CD14-positive monocyte (primary cell): ENCODE measurements around the gene PRPF18. TPM values are rescaled to one million over a fixed set of nuclear protein-coding genes. Genes with fewer than 3 reads are reported as not detected.
A peak's percentile ranks its signal among the peaks of the same experiment; 100 is the strongest.

Experiments
- DNase-seq, 3 donors: peaks; one replicate each; pipeline ENCODE4 v3.0.0-alpha.2; 2011 to 2022
- H2AFZ ChIP-seq: 2 replicates; pipeline ENCODE4 v1.6.0; 2012; ENCODE audit warnings: mild to moderate bottlenecking, low read depth, low read length, inconsistent platforms; ENCODE audit not compliant: insufficient read depth, poor library complexity, severe bottlenecking
- H3K27ac ChIP-seq, 2 donors: 1 replicate in 1 of 2; 2 replicates in 1 of 2; pipeline ENCODE4 v1.5.1; 2012 to 2013; ENCODE audit warnings: low read length in 2 of 2, control low read depth in 1 of 2, inconsistent platforms in 1 of 2, low read depth in 1 of 2, mild to moderate bottlenecking in 1 of 2
- H3K27me3 ChIP-seq, 2 donors: one replicate each; pipeline versions ENCODE4 v1.6.0 to v1.6.1; 2011 to 2013; ENCODE audit warnings: low read length in 2 of 2; ENCODE audit not compliant: control insufficient read depth in 2 of 2, insufficient read depth in 2 of 2
- H3K36me3 ChIP-seq, 2 donors: replicated peaks in 1 of 2; 1 replicate in 1 of 2; 2 replicates in 1 of 2; pipeline versions ENCODE4 v1.5.1 to v1.6.1; 2012 to 2013; ENCODE audit warnings: low read length in 2 of 2, control low read depth in 1 of 2, inconsistent platforms in 1 of 2, mild to moderate bottlenecking in 1 of 2; ENCODE audit not compliant: insufficient read depth in 2 of 2, control insufficient read depth in 1 of 2
- H3K4me1 ChIP-seq, 2 donors: 1 replicate in 1 of 2; 2 replicates in 1 of 2; pipeline versions ENCODE4 v1.5.1 to v1.6.1; 2012 to 2013; ENCODE audit warnings: low read length in 2 of 2, control low read depth in 1 of 2, inconsistent platforms in 1 of 2, mild to moderate bottlenecking in 1 of 2, moderate library complexity in 1 of 2; ENCODE audit not compliant: insufficient read depth in 2 of 2, control insufficient read depth in 1 of 2
- H3K4me2 ChIP-seq: replicated peaks from 2 replicates; pipeline ENCODE3; 2012; ENCODE audit warnings: low read length, moderate library complexity, mild to moderate bottlenecking; ENCODE audit not compliant: poor library complexity, severe bottlenecking; ENCODE audit errors: extremely low read depth
- H3K4me3 ChIP-seq, 3 experiments: fragments of 200-600 bp in 1 of 3; sonication (generic) in 1 of 3; replicated peaks in 1 of 3; 1 replicate in 2 of 3; 2 replicates in 1 of 3; pipeline ENCODE4 v1.5.1; 2011 to 2013; ENCODE audit warnings: low read length in 3 of 3, mild to moderate bottlenecking in 3 of 3, control low read depth in 2 of 3, low read depth in 2 of 3, inconsistent platforms in 1 of 3, moderate library complexity in 1 of 3
- H3K79me2 ChIP-seq: 2 replicates; pipeline ENCODE4 v1.6.0; 2012; ENCODE audit warnings: mild to moderate bottlenecking, control low read depth, inconsistent platforms, low read length, moderate library complexity; ENCODE audit not compliant: insufficient read depth
- H3K9ac ChIP-seq: 2 replicates; pipeline ENCODE4 v1.6.0; 2017; ENCODE audit warnings: low read length, mild to moderate bottlenecking; ENCODE audit not compliant: insufficient read depth, poor library complexity, severe bottlenecking
- H3K9me3 ChIP-seq, 2 donors: replicated peaks in 1 of 2; 1 replicate in 1 of 2; 2 replicates in 1 of 2; pipeline versions ENCODE4 v1.5.1 to v1.6.1; 2012 to 2013; ENCODE audit warnings: low read length in 2 of 2, control low read depth in 1 of 2; ENCODE audit not compliant: control insufficient read depth in 1 of 2, insufficient read depth in 1 of 2
- H4K20me1 ChIP-seq: 2 replicates; pipeline ENCODE4 v1.6.0; 2012; ENCODE audit warnings: mild to moderate bottlenecking, low read length, control low read depth, moderate library complexity; ENCODE audit not compliant: insufficient read depth
- H3K27ac Mint-ChIP-seq, 7 donors: one replicate each; pipeline ENCODE4 v1.8.0; 2020; ENCODE audit warnings: mild to moderate bottlenecking in 7 of 7, mixed read lengths in 7 of 7, moderate library complexity in 6 of 7, inconsistent platforms in 2 of 7
- H3K27me3 Mint-ChIP-seq, 3 donors: one replicate each; pipeline ENCODE4 v1.8.0; 2021 to 2022; ENCODE audit warnings: low read depth in 3 of 3, mild to moderate bottlenecking in 3 of 3, mixed read lengths in 3 of 3, moderate library complexity in 3 of 3, inconsistent platforms in 1 of 3
- H3K36me3 Mint-ChIP-seq, 2 donors: one replicate each; pipeline ENCODE4 v1.8.0; 2020; ENCODE audit warnings: mixed read lengths in 2 of 2, inconsistent platforms in 1 of 2, mild to moderate bottlenecking in 1 of 2
- H3K4me1 Mint-ChIP-seq: one replicate; pipeline ENCODE4 v1.8.0; 2020; ENCODE audit warnings: mild to moderate bottlenecking, mixed read lengths
- H3K4me3 Mint-ChIP-seq, 2 donors: one replicate each; pipeline ENCODE4 v1.8.0; 2020; ENCODE audit warnings: mild to moderate bottlenecking in 2 of 2, mixed read lengths in 2 of 2, moderate library complexity in 1 of 2
- H3K9me3 Mint-ChIP-seq, 7 donors: one replicate each; pipeline ENCODE4 v1.8.0; 2020 to 2022; ENCODE audit warnings: mixed read lengths in 7 of 7, mild to moderate bottlenecking in 6 of 7, moderate library complexity in 6 of 7, inconsistent platforms in 2 of 7
- CTCF ChIP-seq: fragments of 200-600 bp; IDR thresholded peaks from one replicate; pipeline ENCODE4 v1.8.0; 2022; ENCODE audit warnings: antibody characterized with exemption, mild to moderate bottlenecking
- WGBS: methylation state at CpG from one replicate; pipeline ENCODE4 v1.1.5; 2013; ENCODE audit warnings: missing lambda C conversion rate; ENCODE audit not compliant: insufficient coverage; 5-methylcytosine and 5-hydroxymethylcytosine counted together
- intact Hi-C, 2 donors: fragments of 100-400 bp; cut with micrococcal nuclease; formaldehyde crosslinking; loops; one replicate each; pipeline versions ENCODE4 v1.15.0 to v1.15.1; 2023
- polyA plus RNA-seq, 3 donors: library from polyadenylated mRNA; depleted of rRNA in 1 of 3; unstranded in 2 of 3; stranded (reverse) in 1 of 3; fragments of 300-500 nt in 2 of 3; fragments of >200 nt in 1 of 3; fragmentation: Illumina TruSeq in 2 of 3; gene quantifications; 1 replicate in 2 of 3; 2 replicates in 1 of 3; pipeline ENCODE4 v1.2.3, GENCODE V29; 2012 to 2021

Gene PRPF18
- polyA plus RNA-seq, 3 donors = 13.8 to 31.4 (median 26.8) TPM

GRCh38 chr10:13649844-13650520 lies 63.2 kb downstream of the PRPF18 start:
- H3K27ac Mint-ChIP-seq = peak overlapping the region in 1 of 7 donors; percentile 14
- no CpG with 5 or more reads among the region's 5 CpGs for WGBS
- intact Hi-C loops = no loop called here

GRCh38 chr10:13650961-13651360 lies 64.2 kb downstream of the PRPF18 start:
- intact Hi-C loops = no loop called here
- no peaks in the 10 kb centered on the region for H3K27me3 ChIP-seq
- no peaks in the 10 kb centered on the region for H3K4me1 ChIP-seq
- TF ChIP-seq CTCF = no peak
- no peak overlapping the region for H3K4me3 ChIP-seq
- peaks cover 8 to 65% of the 10 kb centered on the region in 2 donors for H3K36me3 ChIP-seq
- H3K9ac ChIP-seq = no peak overlapping the region
- Mint-ChIP-seq H3K27me3 (peaks cover 0 to 2% (median under 1%) of the 10 kb centered on the region in 3 donors), H3K27ac (no peak overlapping the region), H3K9me3 (no peaks in the 10 kb centered on the region), H3K4me1 (no peaks in the 10 kb centered on the region), H3K36me3 (peaks cover 47 to 48% of the 10 kb centered on the region in 2 donors), H3K4me3 (no peak overlapping the region)
- H2AFZ ChIP-seq = no peak overlapping the region
- H3K4me2 ChIP-seq = no peak overlapping the region
- 92% methylated on average over 5 of the region's 5 CpGs for WGBS
- H4K20me1 ChIP-seq = no peaks in the 10 kb centered on the region
- no peaks in the 10 kb centered on the region for H3K79me2 ChIP-seq
- no peak overlapping the region for H3K27ac ChIP-seq
- no peak for DNase-seq
- H3K9me3 ChIP-seq = no peaks in the 10 kb centered on the region

More at GRCh38 chr10:13649844-13650520, 63.2 kb downstream of the PRPF18 start:
- no peak overlapping the region for H3K9ac ChIP-seq
- TF ChIP-seq CTCF = no peak
- no peak overlapping the region for H3K4me3 ChIP-seq
- H3K36me3 Mint-ChIP-seq = peaks cover 56 to 58% of the 10 kb centered on the region in 2 donors
- H3K4me1 ChIP-seq = no peaks in the 10 kb centered on the region
- no peaks in the 10 kb centered on the region for H4K20me1 ChIP-seq
- H3K4me2 ChIP-seq = no peak overlapping the region
- peaks cover 14 to 75% of the 10 kb centered on the region in 2 donors for H3K36me3 ChIP-seq
- H3K79me2 ChIP-seq = no peaks in the 10 kb centered on the region
- H3K9me3 ChIP-seq = no peaks in the 10 kb centered on the region
- H3K27ac ChIP-seq = no peak overlapping the region
- no peak for DNase-seq
- H3K9me3 Mint-ChIP-seq = no peaks in the 10 kb centered on the region
- H3K27me3 ChIP-seq = no peaks in the 10 kb centered on the region
- H2AFZ ChIP-seq = no peak overlapping the region
- H3K4me3 Mint-ChIP-seq = no peak overlapping the region
- H3K4me1 Mint-ChIP-seq = no peaks in the 10 kb centered on the region
- peaks cover 0 to 2% (median 2%) of the 10 kb centered on the region in 3 donors for H3K27me3 Mint-ChIP-seq
